ENCODE data around the gene KIF26B.

The KIF26B gene

GRCh38 chr1:245133995-245134715 is 20.6 kb upstream of the KIF26B start:
- DNase-seq: no peak

GRCh38 chr1:245142171-245142798 is 12.5 kb upstream of the KIF26B start:
- DNase-seq: no peak

- DNase-seq: no peak
These were observed 11.8 kb upstream of the KIF26B start for GRCh38 chr1:245142976-245143375.

GRCh38 chr1:245143849-245144248 is 10.9 kb upstream of the KIF26B start:
- DNase-seq: no peak

- no peak for DNase-seq
These were observed 6.7 kb upstream of the KIF26B start for GRCh38 chr1:245148069-245148468.

- no peak for DNase-seq
These were observed 5.9 kb upstream of the KIF26B start for GRCh38 chr1:245148861-245149260.

- DNase-seq: peak; percentile 16 to 33 (median 18)
These were observed 1.7 kb upstream of the KIF26B start for GRCh38 chr1:245153081-245153551.

GRCh38 chr1:245153552-245154428 is 995 bp upstream of the KIF26B start:
- no peak for DNase-seq

GRCh38 chr1:245155272-245156040 is 671 bp downstream of the KIF26B start:
- DNase-seq: no peak

GRCh38 chr1:245156041-245156735 is 1.4 kb downstream of the KIF26B start:
- peak in 3 of 4 experiments; percentile 25 to 49 (median 43) for DNase-seq

- DNase-seq: no peak
These were observed 2.1 kb downstream of the KIF26B start for GRCh38 chr1:245156736-245157505.

GRCh38 chr1:245158913-245159312 is 4.1 kb downstream of the KIF26B start:
- no peak for DNase-seq

GRCh38 chr1:245160288-245160687 is 5.5 kb downstream of the KIF26B start:
- DNase-seq: no peak

GRCh38 chr1:245160741-245161400 is 6.1 kb downstream of the KIF26B start:
- DNase-seq: no peak

- no peak for DNase-seq
These were observed 7.1 kb downstream of the KIF26B start for GRCh38 chr1:245161866-245162265.

- DNase-seq: no peak
These were observed 11.7 kb downstream of the KIF26B start for GRCh38 chr1:245166471-245166885.

- no peak for DNase-seq
These were observed 13.3 kb downstream of the KIF26B start for GRCh38 chr1:245168086-245168485.

- DNase-seq: no peak
These were observed 14.1 kb downstream of the KIF26B start for GRCh38 chr1:245168906-245169305.

- DNase-seq: no peak
These were observed 14.6 kb downstream of the KIF26B start for GRCh38 chr1:245169376-245169775.

GRCh38 chr1:245172026-245172425 is 17.2 kb downstream of the KIF26B start:
- DNase-seq: no peak

- no peak for DNase-seq
These were observed 18.0 kb downstream of the KIF26B start for GRCh38 chr1:245172829-245173228.

Data from activated naive CD4-positive, alpha-beta T cell (primary cell).